ENCODE results near the gene TMC7.
"Not testable (repeated sequence)": the region's sequence is repeated elsewhere in the genome, so short reads cannot be mapped to it uniquely, and the experiment has no call there.

GRCh38 chr16:18997001-18997400, 13.3 kb downstream of the TMC7 start:
- TF ChIP-seq YY1 (IDR thresholded peaks at IDR 0.05; ENCODE audit: insufficient read depth, insufficient read length); SUZ12 (IDR thresholded peaks at IDR 0.05; ENCODE audit: extremely low read depth, insufficient read depth, insufficient read length): not testable (repeated sequence)
